Amniotic stem cell (primary cell): ENCODE results near the gene RAMP2.
A peak's percentile ranks its signal among the peaks of the same experiment; 100 is the strongest.
"Not testable (repeated sequence)": the region's sequence is repeated elsewhere in the genome, so short reads cannot be mapped to it uniquely, and the experiment has no call there.

ENCODE experiments used
- DNase-seq: peaks from one replicate; lab custom pipeline; 2025; lab: John Stamatoyannopoulos, UW

The RAMP2 gene

GRCh38 chr17:42769964-42770363 lies 8.9 kb downstream of the RAMP2 start:
- not testable (repeated sequence) for DNase-seq

- DNase-seq, result no peak
Measured at GRCh38 chr17:42772945-42773289, 11.9 kb downstream of the RAMP2 start.

GRCh38 chr17:42773290-42774035 lies 12.4 kb downstream of the RAMP2 start, which contains the start of gene VPS25:
Gene VPS25 (plus strand): TSS chr17:42773449. CDS start chr17:42773476, 27 bp downstream.
- peak; percentile 57 for DNase-seq

DNA sequence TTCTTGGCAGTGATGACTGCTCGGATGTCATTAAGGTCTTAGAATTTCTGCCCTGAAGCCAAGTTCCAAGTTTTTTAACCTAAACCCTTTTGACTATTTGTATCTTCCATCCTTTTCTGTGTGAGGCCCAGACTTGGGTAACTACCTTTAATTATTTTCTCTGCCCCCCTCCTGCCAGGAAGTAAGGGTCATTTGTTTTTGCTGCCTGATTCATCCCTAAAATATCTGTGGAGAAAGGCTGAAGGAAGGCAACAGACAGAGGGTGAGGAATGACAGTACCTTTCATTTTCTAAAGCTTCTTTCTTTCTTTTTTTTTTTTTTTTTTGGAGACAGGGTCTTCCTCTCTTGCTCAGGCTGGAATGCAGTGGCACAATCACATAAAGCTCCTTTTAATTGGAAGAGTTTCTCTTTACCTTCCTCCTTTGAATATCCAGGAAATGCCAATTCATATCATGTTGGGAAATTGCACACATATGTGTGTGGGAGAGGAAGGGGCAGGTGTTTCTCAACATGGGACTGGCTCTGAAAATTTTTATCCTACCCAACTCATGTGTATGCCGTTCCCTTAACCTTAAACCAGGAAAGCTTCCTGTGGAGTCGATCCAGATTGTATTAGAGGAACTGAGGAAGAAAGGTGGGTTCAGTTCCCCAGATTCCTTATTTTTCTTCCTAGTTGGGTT lies 13.2 kb downstream of the RAMP2 start:
- DNase-seq, result no peak

GRCh38 chr17:42775534-42776098 lies 14.6 kb downstream of the RAMP2 start:
- no peak for DNase-seq

GRCh38 chr17:42778570-42778969 lies 17.5 kb downstream of the RAMP2 start:
- DNase-seq, result no peak

DNA sequence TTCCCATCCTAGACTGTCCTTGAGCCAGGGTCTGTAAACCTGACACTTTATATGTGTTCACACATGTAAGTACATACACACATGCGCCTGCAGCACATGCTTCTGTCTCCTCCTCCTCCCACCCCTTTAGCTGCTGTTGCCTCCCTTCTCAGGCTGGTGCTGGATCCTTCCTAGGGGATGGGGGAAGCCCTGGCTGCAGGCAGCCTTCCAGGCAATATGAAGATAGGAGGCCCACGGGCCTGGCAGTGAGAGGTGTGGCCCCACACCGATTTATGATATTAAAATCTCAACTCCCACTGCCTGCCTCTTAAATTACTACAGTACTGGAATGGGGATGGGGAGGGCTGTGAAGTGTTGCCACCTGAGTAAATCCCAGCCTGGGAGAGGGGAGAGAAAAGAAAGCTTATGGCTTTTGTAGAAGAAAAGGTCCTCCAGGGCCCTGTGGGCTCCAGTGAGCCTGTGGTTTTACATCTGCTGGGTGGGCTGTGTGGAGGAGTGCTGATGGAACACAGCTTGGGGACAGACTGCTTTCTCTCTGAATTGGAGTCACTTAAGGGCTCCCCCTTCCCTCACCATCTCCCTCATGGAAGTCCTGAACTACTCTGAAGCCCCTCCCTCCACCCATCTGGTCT lies 18.4 kb downstream of the RAMP2 start:
- DNase-seq, result no peak

- DNase-seq, result no peak
Measured at GRCh38 chr17:42779936-42780850, 19.2 kb downstream of the RAMP2 start, which contains the start of gene WNK4. Gene WNK4 (plus strand): TSS chr17:42780610. CDS start chr17:42780699, 89 bp downstream.

GRCh38 chr17:42780851-42781638 lies 20.0 kb downstream of the RAMP2 start:
- no peak for DNase-seq

GRCh38 chr17:42781639-42782165 lies 20.7 kb downstream of the RAMP2 start:
- no peak for DNase-seq

GRCh38 chr17:42782166-42783061 lies 21.4 kb downstream of the RAMP2 start:
- DNase-seq, result no peak

- peak; percentile 29 for DNase-seq
Measured at GRCh38 chr17:42783062-42783790, 22.2 kb downstream of the RAMP2 start.

- DNase-seq, result no peak
Measured at GRCh38 chr17:42783791-42784138, 22.7 kb downstream of the RAMP2 start.

DNA sequence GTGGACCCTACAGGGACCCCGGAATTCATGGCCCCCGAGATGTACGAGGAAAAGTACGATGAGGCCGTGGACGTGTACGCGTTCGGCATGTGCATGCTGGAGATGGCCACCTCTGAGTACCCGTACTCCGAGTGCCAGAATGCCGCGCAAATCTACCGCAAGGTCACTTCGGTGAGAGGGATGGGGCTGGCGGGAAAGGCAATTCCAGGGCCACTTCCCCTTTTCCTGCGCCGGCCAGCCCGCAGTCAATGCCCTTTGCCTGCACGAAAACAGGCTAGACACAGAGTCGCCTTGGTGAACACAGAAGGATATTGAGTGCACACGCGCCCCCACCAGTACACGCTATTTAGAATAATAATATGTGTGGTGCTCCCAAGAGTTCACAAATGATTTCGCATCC lies 23.4 kb downstream of the RAMP2 start:
- no peak for DNase-seq

- DNase-seq, result no peak
Measured at GRCh38 chr17:42784811-42785592, 24.0 kb downstream of the RAMP2 start.

DNA sequence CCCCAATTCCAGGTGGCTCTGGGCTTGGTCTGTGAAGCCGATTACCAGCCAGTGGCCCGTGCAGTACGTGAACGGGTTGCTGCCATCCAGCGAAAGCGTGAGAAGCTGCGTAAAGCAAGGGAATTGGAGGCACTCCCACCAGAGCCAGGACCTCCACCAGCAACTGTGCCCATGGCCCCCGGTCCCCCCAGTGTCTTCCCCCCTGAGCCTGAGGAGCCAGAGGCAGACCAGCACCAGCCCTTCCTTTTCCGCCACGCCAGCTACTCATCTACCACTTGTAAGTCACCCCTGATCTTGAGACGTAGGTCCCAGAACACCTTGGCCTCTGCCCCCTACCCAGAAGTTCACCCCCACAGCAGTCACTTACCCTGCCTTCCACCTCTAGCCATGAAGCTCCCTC lies 26.2 kb downstream of the RAMP2 start:
- no peak for DNase-seq

DNA sequence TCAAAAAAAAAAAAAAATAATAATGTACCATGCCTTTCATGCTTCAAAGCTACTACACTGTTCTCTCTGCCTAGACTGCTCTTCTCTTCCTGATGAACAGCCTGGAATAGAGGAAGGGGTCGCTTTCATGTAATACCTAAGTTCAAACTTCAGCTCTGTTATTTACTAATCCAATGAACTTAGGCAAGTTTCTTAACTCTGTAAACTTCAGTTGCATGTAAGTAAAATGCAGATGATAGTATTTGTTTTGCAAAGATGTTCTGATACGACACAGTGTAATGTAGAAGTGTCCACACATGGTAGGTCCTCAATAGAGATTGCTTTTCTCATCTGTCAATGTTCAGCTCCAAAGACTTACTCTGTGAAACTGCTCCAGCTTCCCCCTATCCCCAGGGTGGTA lies 30.9 kb downstream of the RAMP2 start:
- DNase-seq, result no peak

DNA sequence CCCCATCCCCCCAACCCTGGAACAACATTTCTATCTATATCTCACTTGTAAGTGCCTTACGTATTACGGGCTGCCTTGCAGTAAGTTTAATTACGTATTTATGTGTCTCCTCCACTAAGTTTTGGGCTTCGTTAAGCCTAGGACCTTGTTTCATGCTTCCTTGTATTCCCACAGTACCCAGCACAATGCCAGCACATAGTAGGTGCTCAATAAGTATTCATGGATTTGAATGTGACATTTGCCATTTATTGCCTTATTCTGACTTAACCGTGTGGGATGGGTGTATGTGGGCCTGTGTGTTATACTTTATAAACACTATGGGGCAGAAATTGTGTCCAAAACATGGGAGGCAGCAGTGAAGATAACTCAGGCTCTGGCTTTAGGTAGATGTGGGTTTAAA lies 31.5 kb downstream of the RAMP2 start:
- DNase-seq, result no peak
